GM12878 (cell line): ENCODE data around the gene RFX1. TPM values are rescaled to one million over a fixed set of nuclear protein-coding genes. Genes with fewer than 3 reads are reported as not detected.

Experiments used
- ATAC-seq: fragments of 200-7000 bp; cut with Tn5 transposase; 3 replicates; pipeline ENCODE4 v1.9.1; 2020; ENCODE audit warnings: mild to moderate bottlenecking, moderate library complexity
- BruUV-seq: library from RNA; stranded (reverse); fragments of 400-500 nt; replicated peaks from 2 replicates; lab custom pipeline; 2021; lab: Mats Ljungman, UMichigan
- CTCF ChIA-PET: fragments of 300-600 bp; sonication (Branson Sonifier 250); formaldehyde crosslinking; extraction: SDS; loops from one replicate; lab custom pipeline; 2021; ENCODE audit warnings: inconsistent platforms; lab: Yijun Ruan, JAX
- POLR2A ChIA-PET: fragments of 350-600 bp; formaldehyde crosslinking; extraction: SDS; loops from one replicate; lab custom pipeline; 2021; ENCODE audit warnings: inconsistent platforms; lab: Charles Lee
- RAD21 ChIA-PET: fragments of 300-600 bp; sonication (Branson Sonifier 250); formaldehyde crosslinking; loops from one replicate; lab custom pipeline; 2023; ENCODE audit warnings: antibody characterized with exemption; ENCODE audit not compliant: unreplicated experiment; lab: Charles Lee
- SMC1A ChIA-PET: fragments of 300-600 bp; sonication (Branson Sonifier 250); formaldehyde crosslinking; loops from one replicate; lab custom pipeline; 2023; ENCODE audit not compliant: unreplicated experiment, uncharacterized antibody; lab: Charles Lee
- DNase-seq: peaks from one replicate; pipeline ENCODE4 v3.0.0-alpha.2; 2011; ENCODE audit warnings: low read depth, low spot score
- FAIRE-seq: peaks from 3 replicates; lab custom pipeline; 2011; peaks lifted over from hg19 to GRCh38; lab: Jason Lieb, UNC
- H2AFZ ChIP-seq: 2 replicates; pipeline ENCODE4 v1.6.0; 2011; ENCODE audit warnings: low read depth, low read length, control low read depth; ENCODE audit not compliant: control insufficient read depth
- H3K27ac ChIP-seq: 2 replicates; pipeline ENCODE4 v1.5.1; 2011; ENCODE audit warnings: control low read depth; ENCODE audit not compliant: control insufficient read depth, insufficient read depth
- H3K27me3 ChIP-seq, 2 experiments: replicated peaks in 1 of 2; 2 replicates each; pipeline versions ENCODE4 v1.6.0 to v1.6.1; 2011; ENCODE audit warnings: low read length in 1 of 2; ENCODE audit not compliant: control insufficient read depth in 2 of 2, insufficient read depth in 2 of 2
- H3K36me3 ChIP-seq, 2 experiments: 2 replicates each; pipeline ENCODE4 v1.5.1; 2011; ENCODE audit warnings: low read length in 1 of 2; ENCODE audit not compliant: control insufficient read depth in 2 of 2, insufficient read depth in 2 of 2
- H3K4me1 ChIP-seq: 2 replicates; pipeline ENCODE4 v1.6.1; 2011; ENCODE audit warnings: mild to moderate bottlenecking, low read length, moderate library complexity, mixed read lengths; ENCODE audit not compliant: control insufficient read depth, insufficient read depth
- H3K4me2 ChIP-seq: 2 replicates; pipeline ENCODE4 v1.6.0; 2011; ENCODE audit warnings: control low read depth; ENCODE audit not compliant: control insufficient read depth, insufficient read depth
- H3K4me3 ChIP-seq: fragments of 200-600 bp; sonication (generic); 2 replicates; pipeline ENCODE4 v1.5.1; 2016
- H3K79me2 ChIP-seq: 2 replicates; pipeline ENCODE4 v1.6.0; 2011; ENCODE audit warnings: low read length; ENCODE audit not compliant: control insufficient read depth, insufficient read depth
- H3K9ac ChIP-seq: 2 replicates; pipeline ENCODE4 v1.8.0; 2011; ENCODE audit warnings: low read length, control low read depth, mixed read lengths; ENCODE audit not compliant: control insufficient read depth, insufficient read depth
- H3K9me3 ChIP-seq: replicated peaks from 3 replicates; pipeline ENCODE4 v1.5.1; 2011; ENCODE audit warnings: mild to moderate bottlenecking, low read length; ENCODE audit not compliant: control insufficient read depth, insufficient read depth
- H4K20me1 ChIP-seq: 2 replicates; pipeline ENCODE4 v1.6.0; 2011; ENCODE audit not compliant: control insufficient read depth, insufficient read depth
- CBFB ChIP-seq: IDR thresholded peaks from 2 replicates; pipeline ENCODE4 v1.6.1; 2016; ENCODE audit warnings: antibody characterized with exemption, low read depth
- CHD2 ChIP-seq: IDR thresholded peaks from 2 replicates; pipeline ENCODE4 v1.6.1; 2011; ENCODE audit warnings: low read depth, low read length, improper control_type of control experiment, borderline replicate concordance
- EP300 ChIP-seq, 2 experiments: fragments of 150-350 bp in 1 of 2; IDR thresholded peaks; 2 replicates each; pipeline ENCODE4 v1.6.1; 2011 to 2012; ENCODE audit warnings: low read depth in 2 of 2, low read length in 2 of 2, borderline replicate concordance in 1 of 2, improper control_type of control experiment in 1 of 2, inconsistent platforms in 1 of 2; ENCODE audit not compliant: control insufficient read depth in 1 of 2
- FOXK2 ChIP-seq: fragments of 450-650 bp; IDR thresholded peaks from 2 replicates; pipeline ENCODE4 v1.6.1; 2017; ENCODE audit warnings: mild to moderate bottlenecking, moderate library complexity
- IKZF1 ChIP-seq: fragments of 450-650 bp; conservative IDR thresholded peaks from 2 replicates; pipeline ENCODE4 v1.6.1; 2017; ENCODE audit warnings: antibody characterized with exemption, mild to moderate bottlenecking
- MEF2B ChIP-seq: fragments of 450-650 bp; IDR thresholded peaks from 2 replicates; pipeline ENCODE4 v1.6.1; 2018; ENCODE audit warnings: mild to moderate bottlenecking, moderate library complexity; ENCODE audit not compliant: partially characterized antibody, poor library complexity, severe bottlenecking
- MTA2 ChIP-seq: fragments of 450-650 bp; IDR thresholded peaks from 2 replicates; pipeline ENCODE4 v1.6.1; 2016; ENCODE audit warnings: low read depth, mild to moderate bottlenecking, moderate library complexity
- MXI1 ChIP-seq: fragments of 150-350 bp; IDR thresholded peaks from 2 replicates; pipeline ENCODE4 v1.6.1; 2011; ENCODE audit warnings: low read depth, mild to moderate bottlenecking, inconsistent platforms, low read length, improper control_type of control experiment
- NFIC ChIP-seq: IDR thresholded peaks from 2 replicates; pipeline ENCODE4 v1.6.1; 2012; ENCODE audit warnings: low read depth, mild to moderate bottlenecking, inconsistent platforms, low read length, moderate library complexity
- ZNF217 ChIP-seq: fragments of 450-650 bp; IDR thresholded peaks from 2 replicates; pipeline ENCODE4 v1.6.1; 2017; ENCODE audit warnings: antibody characterized with exemption, mild to moderate bottlenecking
- ZNF24 ChIP-seq: fragments of 450-650 bp; IDR thresholded peaks from 2 replicates; pipeline ENCODE4 v1.6.1; 2017; ENCODE audit warnings: antibody characterized with exemption, mild to moderate bottlenecking
- ZNF274 ChIP-seq: IDR thresholded peaks from one replicate; pipeline ENCODE4 v1.8.0; 2011; ENCODE audit not compliant: insufficient read length, insufficient read depth
- ZNF384 ChIP-seq: IDR thresholded peaks from 2 replicates; pipeline ENCODE4 v1.6.1; 2012; ENCODE audit warnings: low read depth, mild to moderate bottlenecking, low read length, improper control_type of control experiment, borderline replicate concordance
- WGBS: methylation state at CpG from one replicate; pipeline ENCODE4 v1.1.6; 2016; ENCODE audit warnings: low lambda C conversion rate; ENCODE audit not compliant: insufficient replicate concordance, insufficient coverage; ENCODE audit errors: missing lambda C conversion rate; 5-methylcytosine and 5-hydroxymethylcytosine counted together
- in situ Hi-C: fragments of 300-500 bp; cut with MboI; formaldehyde crosslinking; loops from 9 replicates; pipeline ENCODE4 v1.14.3; 2018; ENCODE audit warnings: mixed read lengths
- intact Hi-C: fragments of 100-400 bp; cut with micrococcal nuclease; formaldehyde crosslinking; loops from one replicate; pipeline ENCODE4 v1.14.2; 2022; ENCODE audit not compliant: unreplicated experiment
- polyA plus RNA-seq, 11 experiments: library from polyadenylated mRNA; depleted of rRNA in 4 of 11; unstranded in 6 of 11; stranded (reverse) in 5 of 11; fragments of >200 nt; fragmentation: Nextera tagmentation in 4 of 11; fragmentation: Illumina TruSeq in 1 of 11; extraction: Ambion mirVana in 4 of 11; extraction: Trizol in 1 of 11; gene quantifications; 1 replicate in 1 of 11; 2 replicates in 10 of 11; pipeline versions ENCODE4 v1.2.1 to v1.2.3, GENCODE V29; 2011 to 2016; ENCODE audit warnings: inconsistent platforms in 2 of 11, missing spikeins in 2 of 11, low read depth in 1 of 11
- total RNA-seq, 4 experiments: library from RNA; depleted of rRNA in 3 of 4; stranded (reverse); fragments of >200 nt in 3 of 4; fragmentation: Illumina TruSeq in 1 of 4; extraction: Trizol in 1 of 4; gene quantifications; 2 replicates each; pipeline versions ENCODE4 v1.2.1 to v1.2.3, GENCODE V29; 2013 to 2021
- TF ChIP-seq, protein P1 (sequence below): fragments of 450-650 bp; IDR thresholded peaks from 2 replicates; pipeline ENCODE4 v1.6.1; 2018; ENCODE audit warnings: mild to moderate bottlenecking, low read depth, moderate library complexity; ENCODE audit not compliant: partially characterized antibody
- TF ChIP-seq, protein P2 (sequence below): IDR thresholded peaks from 2 replicates; pipeline ENCODE4 v1.6.1; 2012; ENCODE audit warnings: low read length, inconsistent platforms
- TF ChIP-seq, protein P3 (sequence below): fragments of 450-650 bp; IDR thresholded peaks from 2 replicates; pipeline ENCODE4 v1.6.1; 2016; ENCODE audit warnings: mild to moderate bottlenecking

The RFX1 gene
- total and polyA plus RNA-seq, 10 of the 15 experiments (the other 5 are each of a cell fraction or from before 2014, with no cell fraction given), result 0.05 to 11.0 (median 1.5) TPM

DNA sequence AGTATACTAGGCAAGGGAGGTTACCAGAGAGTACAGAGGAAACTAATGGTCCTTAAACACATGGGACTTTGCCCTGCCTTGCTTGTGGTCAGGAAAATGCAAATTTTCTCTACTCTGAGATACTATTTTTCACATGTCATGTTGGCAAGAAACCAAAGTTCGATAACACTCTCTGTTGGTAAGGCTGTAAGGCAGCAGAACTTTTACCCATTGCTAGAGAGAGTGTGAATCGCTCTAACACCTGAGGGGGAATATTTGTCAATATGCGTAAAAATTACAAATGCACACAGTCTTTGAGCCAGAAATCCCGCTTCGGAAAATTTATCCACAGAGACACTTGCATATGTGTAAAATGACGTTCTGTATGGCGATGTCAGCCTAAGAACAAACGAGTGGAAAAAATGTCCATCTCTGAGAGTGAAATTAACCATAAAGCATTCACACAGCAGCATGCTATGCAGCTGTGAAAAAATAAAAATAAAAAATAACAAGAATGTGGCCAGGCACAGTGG, 9.5 kb upstream of the RFX1 start:
- Histone ChIP-seq H3K4me1 (peaks cover 27% of the 10 kb centered on the region), H3K9me3 (no peaks in the 10 kb centered on the region), H4K20me1 (no peaks in the 10 kb centered on the region), H3K4me3 (no peak overlapping the region), H3K9ac (peak overlapping the region; percentile 50; the same call in 1 of the 2 replicates), H2AFZ (peak overlapping the region; percentile 46), H3K27me3 (no peaks in the 10 kb centered on the region), H3K27ac (peak overlapping the region; percentile 83), H3K79me2 (no peaks in the 10 kb centered on the region), H3K4me2 (peak overlapping the region; percentile 61), H3K36me3 (no peaks in the 10 kb centered on the region)
- ATAC-seq, result peak; percentile 90
- POLR2A ChIA-PET, result interaction anchor here (0.6 to 4.0 kb wide), 9 partner anchors 10 to 291 kb away, joined by 4 to 37 read pairs (median 7); partner anchors contain the start of genes IL27RA and RFX1
- 17% methylated on average over 8 of the region's 8 CpGs for WGBS
- peak; percentile 94 for DNase-seq
- SMC1A ChIA-PET, result interaction anchor here (1.0 to 2.3 kb wide), 6 partner anchors 11 to 134 kb away, joined by 3 to 18 read pairs (median 4); partner anchors contain the start of genes IL27RA and RFX1
- RAD21 ChIA-PET, result interaction anchor here (0.6 to 2.7 kb wide), 8 partner anchors 9 to 194 kb away, joined by 3 to 14 read pairs (median 3); partner anchors contain the start of genes DCAF15, IL27RA and RFX1
- CTCF ChIA-PET, result interaction anchor here (1.9 kb wide), 1 partner anchor 16 kb away, joined by 8 read pairs; the partner anchor contains the start of gene IL27RA
- in situ Hi-C loops (loop anchor here (10.0 kb wide), 1 partner anchor 851 kb away; no protein-coding TSS in a partner anchor), intact Hi-C loops (no loop called here)
- no TSS peak for BruUV-seq
- FAIRE-seq, result peak; percentile 100
- TF ChIP-seq CBFB (peak; percentile 69; the same call in 1 of the 2 replicates), EP300 (IDR thresholded peaks at IDR 0.05; ENCODE audit: borderline replicate concordance in 1 of 2, control insufficient read depth in 1 of 2, low read depth in 2 of 2, low read length in 2 of 2) (peak in 1 of 2 experiments; percentile 56; a peak in 1 of 4 replicates), IKZF1 (peak; percentile 90), ZNF384 (peak; percentile 30; the same call in 1 of the 2 replicates), ZNF217 (peak; percentile 81), CHD2 (peak; percentile 19; the same call in 1 of the 2 replicates), MXI1 (peak; percentile 51; the same call in 1 of the 2 replicates), ZNF24 (0 out of 2 replicates have a peak, but pooled peaks have one; percentile 9), MEF2B (peak; percentile 75), MTA2 (peak; percentile 77), NFIC (0 out of 2 replicates have a peak, but pooled peaks have one; percentile 54), FOXK2 (peak; percentile 32; the same call in 1 of the 2 replicates), ZNF274 (no peak)
- TF ChIP-seq, protein P1, sequence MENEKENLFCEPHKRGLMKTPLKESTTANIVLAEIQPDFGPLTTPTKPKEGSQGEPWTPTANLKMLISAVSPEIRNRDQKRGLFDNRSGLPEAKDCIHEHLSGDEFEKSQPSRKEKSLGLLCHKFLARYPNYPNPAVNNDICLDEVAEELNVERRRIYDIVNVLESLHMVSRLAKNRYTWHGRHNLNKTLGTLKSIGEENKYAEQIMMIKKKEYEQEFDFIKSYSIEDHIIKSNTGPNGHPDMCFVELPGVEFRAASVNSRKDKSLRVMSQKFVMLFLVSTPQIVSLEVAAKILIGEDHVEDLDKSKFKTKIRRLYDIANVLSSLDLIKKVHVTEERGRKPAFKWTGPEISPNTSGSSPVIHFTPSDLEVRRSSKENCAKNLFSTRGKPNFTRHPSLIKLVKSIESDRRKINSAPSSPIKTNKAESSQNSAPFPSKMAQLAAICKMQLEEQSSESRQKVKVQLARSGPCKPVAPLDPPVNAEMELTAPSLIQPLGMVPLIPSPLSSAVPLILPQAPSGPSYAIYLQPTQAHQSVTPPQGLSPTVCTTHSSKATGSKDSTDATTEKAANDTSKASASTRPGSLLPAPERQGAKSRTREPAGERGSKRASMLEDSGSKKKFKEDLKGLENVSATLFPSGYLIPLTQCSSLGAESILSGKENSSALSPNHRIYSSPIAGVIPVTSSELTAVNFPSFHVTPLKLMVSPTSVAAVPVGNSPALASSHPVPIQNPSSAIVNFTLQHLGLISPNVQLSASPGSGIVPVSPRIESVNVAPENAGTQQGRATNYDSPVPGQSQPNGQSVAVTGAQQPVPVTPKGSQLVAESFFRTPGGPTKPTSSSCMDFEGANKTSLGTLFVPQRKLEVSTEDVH, result peak; percentile 47
- TF ChIP-seq, protein P2, sequence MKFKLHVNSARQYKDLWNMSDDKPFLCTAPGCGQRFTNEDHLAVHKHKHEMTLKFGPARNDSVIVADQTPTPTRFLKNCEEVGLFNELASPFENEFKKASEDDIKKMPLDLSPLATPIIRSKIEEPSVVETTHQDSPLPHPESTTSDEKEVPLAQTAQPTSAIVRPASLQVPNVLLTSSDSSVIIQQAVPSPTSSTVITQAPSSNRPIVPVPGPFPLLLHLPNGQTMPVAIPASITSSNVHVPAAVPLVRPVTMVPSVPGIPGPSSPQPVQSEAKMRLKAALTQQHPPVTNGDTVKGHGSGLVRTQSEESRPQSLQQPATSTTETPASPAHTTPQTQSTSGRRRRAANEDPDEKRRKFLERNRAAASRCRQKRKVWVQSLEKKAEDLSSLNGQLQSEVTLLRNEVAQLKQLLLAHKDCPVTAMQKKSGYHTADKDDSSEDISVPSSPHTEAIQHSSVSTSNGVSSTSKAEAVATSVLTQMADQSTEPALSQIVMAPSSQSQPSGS, result peak; percentile 40; the same call in 1 of the 2 replicates
- TF ChIP-seq, protein P3, sequence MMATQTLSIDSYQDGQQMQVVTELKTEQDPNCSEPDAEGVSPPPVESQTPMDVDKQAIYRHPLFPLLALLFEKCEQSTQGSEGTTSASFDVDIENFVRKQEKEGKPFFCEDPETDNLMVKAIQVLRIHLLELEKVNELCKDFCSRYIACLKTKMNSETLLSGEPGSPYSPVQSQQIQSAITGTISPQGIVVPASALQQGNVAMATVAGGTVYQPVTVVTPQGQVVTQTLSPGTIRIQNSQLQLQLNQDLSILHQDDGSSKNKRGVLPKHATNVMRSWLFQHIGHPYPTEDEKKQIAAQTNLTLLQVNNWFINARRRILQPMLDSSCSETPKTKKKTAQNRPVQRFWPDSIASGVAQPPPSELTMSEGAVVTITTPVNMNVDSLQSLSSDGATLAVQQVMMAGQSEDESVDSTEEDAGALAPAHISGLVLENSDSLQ, result peak; percentile 29; the same call in 1 of the 2 replicates
